ENCODE measurements around the gene WNT1. TPM values are rescaled to one million over a fixed set of nuclear protein-coding genes. Genes with fewer than 3 reads are reported as not detected.

WNT1 gene
- total RNA-seq, 1 donor from 2014 or later: not detected

DNA sequence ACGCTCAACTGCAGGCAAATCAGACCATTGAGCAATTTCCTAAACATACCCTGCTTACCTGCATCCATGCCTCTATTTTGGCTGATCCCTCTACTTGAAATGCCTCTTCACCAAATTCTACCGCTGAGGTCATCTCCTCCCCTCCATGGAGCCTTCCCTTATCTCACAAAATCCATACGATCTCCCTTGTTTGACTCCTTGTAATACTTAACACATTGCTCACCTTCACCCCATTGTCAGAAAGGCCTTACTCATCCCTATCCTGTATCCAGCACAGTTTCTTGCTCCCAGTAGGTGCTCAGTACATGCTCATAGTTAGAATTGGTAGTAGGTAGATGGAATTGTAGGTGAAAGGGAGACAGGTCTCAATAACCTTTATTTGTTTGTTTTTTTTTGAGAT is 15.7 kb downstream of the WNT1 start:
- peak; percentile 73 for DNase-seq (ENCODE audit: low read depth)
- H3K4me3 ChIP-seq (ENCODE audit: low read depth, low read length): no peak overlapping the region
- no peaks in the 10 kb centered on the region for H3K36me3 ChIP-seq (ENCODE audit: control insufficient read depth, insufficient read depth, low read length)
- peaks cover 6% of the 10 kb centered on the region for H3K27me3 ChIP-seq (ENCODE audit: control insufficient read depth, insufficient read depth, low read length)
- peak; percentile 77 for FAIRE-seq
- TF ChIP-seq, protein P1, sequence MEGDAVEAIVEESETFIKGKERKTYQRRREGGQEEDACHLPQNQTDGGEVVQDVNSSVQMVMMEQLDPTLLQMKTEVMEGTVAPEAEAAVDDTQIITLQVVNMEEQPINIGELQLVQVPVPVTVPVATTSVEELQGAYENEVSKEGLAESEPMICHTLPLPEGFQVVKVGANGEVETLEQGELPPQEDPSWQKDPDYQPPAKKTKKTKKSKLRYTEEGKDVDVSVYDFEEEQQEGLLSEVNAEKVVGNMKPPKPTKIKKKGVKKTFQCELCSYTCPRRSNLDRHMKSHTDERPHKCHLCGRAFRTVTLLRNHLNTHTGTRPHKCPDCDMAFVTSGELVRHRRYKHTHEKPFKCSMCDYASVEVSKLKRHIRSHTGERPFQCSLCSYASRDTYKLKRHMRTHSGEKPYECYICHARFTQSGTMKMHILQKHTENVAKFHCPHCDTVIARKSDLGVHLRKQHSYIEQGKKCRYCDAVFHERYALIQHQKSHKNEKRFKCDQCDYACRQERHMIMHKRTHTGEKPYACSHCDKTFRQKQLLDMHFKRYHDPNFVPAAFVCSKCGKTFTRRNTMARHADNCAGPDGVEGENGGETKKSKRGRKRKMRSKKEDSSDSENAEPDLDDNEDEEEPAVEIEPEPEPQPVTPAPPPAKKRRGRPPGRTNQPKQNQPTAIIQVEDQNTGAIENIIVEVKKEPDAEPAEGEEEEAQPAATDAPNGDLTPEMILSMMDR (IDR thresholded peaks at IDR 0.05; ENCODE audit: insufficient read depth, low read length, severe bottlenecking): no peak

DNA sequence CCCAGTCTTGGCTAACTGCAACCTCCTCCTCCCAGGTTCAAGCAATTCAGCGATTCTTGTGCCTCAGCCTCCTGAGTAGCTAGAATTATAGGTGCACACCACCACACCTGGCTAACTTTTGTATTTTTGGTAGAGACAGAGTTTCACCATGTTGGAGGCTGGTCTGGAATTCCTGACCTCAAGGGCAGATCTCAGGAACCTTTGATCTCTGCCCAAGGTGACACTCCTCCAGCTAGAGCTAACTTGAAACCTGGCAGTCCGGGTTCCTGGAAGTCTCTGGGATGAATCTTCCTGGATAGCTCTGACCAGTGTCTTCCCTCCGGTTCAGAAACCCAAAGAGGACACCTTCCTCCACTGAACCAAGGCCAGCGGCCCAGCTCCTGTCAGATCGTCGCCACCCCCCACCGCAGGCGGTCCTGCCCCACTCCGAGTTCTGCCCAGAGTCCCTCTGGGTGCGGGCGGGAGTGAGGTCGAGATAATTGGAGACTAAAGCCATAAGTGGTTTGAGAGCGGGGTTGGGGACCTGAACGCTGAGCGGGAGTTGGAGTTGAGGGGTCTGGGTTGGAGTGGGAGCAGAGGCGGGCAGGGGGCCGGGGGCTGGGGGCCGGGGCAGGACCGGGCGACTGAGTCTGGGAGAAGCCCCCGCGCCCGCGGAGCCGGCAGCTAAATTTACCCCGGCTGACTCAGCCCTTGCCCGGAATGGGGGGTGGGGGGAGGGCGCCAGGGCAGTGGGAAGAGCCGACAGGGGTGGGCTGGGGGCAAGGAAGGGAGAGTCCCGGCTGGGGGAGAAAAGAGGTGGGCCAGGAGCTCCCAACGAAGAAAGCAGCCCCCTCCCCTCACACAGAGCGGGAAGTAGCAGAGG is 16.3 kb downstream of the WNT1 start:
- FAIRE-seq (no peak), DNase-seq (ENCODE audit: low read depth) (no peak)
- TF ChIP-seq, protein P1 (IDR thresholded peaks at IDR 0.05; ENCODE audit: insufficient read depth, low read length, severe bottlenecking): no peak
- peaks cover 6% of the 10 kb centered on the region for H3K27me3 ChIP-seq (ENCODE audit: control insufficient read depth, insufficient read depth, low read length)
- H3K4me3 ChIP-seq (ENCODE audit: low read depth, low read length): no peak overlapping the region
- H3K36me3 ChIP-seq (ENCODE audit: control insufficient read depth, insufficient read depth, low read length): no peaks in the 10 kb centered on the region

DNA sequence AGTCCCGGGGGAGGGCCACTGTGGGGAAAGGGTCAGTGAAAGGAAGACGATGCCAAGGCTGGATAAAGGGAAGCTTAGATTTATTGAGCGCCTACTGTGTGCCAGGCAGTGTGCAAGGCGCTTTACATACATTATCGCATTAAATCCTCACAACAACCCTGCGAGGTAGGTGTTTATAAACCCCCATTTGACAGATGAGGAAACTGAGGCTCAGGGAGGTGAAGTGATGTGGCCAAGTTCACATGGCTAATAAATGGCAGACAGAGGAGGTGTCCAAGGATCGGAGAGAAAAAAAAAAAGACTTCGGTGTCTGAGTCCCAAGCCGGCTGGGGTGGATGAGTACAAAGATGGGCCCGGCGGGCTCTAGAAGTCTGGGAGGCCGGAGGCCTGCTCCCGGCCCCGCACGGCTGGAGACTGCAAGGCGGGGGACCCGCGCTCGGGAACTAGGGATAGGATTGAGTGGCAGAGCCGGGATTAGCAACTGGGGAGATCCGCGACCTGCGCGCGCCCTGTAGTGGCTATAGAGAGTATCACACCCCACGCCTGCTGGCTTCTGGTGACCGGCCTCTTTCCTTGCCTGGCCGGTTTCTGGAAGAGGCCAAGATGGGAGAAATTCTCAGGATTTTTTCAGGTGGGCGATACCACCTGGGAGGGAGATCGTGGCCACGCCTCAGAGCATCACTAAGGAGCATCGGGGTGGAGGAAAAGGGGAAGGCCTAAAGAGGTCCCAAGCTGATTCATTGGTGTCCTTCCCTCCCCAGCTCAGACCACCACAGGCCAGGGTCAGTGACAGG is 17.2 kb downstream of the WNT1 start:
- no peaks in the 10 kb centered on the region for H3K36me3 ChIP-seq (ENCODE audit: control insufficient read depth, insufficient read depth, low read length)
- H3K4me3 ChIP-seq (ENCODE audit: low read depth, low read length): no peak overlapping the region
- peaks cover 6% of the 10 kb centered on the region for H3K27me3 ChIP-seq (ENCODE audit: control insufficient read depth, insufficient read depth, low read length)
- TF ChIP-seq, protein P1 (IDR thresholded peaks at IDR 0.05; ENCODE audit: insufficient read depth, low read length, severe bottlenecking): peak; percentile 85
- FAIRE-seq (no peak), DNase-seq (ENCODE audit: low read depth) (peak; percentile 59)

DNA sequence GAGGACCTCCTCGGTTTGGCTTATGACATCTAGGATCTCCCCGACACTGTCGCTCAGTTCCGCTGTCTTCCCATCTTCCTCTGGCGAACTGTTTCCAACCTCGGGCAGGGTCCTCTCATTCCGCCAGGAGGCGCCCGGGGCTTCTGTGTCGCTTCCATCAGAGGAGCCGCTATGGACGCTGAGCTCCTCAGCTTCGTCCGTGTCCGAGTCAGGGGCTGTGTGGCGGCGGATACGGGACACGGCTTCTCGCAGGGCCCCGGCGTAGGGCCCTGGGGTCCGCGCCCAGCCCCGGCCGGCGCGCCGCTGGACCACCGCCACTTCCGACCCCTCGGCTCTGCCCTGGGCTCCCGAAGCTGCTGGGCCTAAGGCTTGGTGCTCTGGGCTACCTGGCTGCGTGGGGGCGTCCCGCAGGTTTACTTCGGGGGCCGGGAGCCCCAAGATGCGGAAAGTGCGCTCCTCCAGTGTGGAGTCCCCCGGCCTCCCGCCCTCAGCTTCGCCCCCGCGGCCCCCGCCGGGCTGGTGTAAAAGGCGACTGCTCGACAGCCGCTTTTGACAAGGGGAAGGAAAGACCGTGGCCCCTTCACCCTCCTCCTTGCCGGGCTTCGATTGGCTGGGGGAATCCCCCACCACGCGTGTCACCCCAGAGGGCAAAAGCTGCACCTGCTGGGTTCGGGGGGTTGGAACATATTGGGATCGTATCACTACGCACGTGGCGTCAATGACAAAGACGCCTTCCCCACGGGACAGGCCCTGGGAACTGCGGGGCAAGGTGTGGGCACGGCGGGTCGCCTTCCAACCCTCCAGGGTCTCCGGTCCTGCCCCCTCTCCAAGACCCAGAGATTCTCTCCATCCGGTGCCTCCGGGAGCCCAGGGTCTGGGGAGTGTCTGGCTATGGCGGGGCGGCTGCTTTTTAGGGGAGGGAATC is 18.9 kb downstream of the WNT1 start:
- H3K4me3 ChIP-seq (ENCODE audit: low read depth, low read length): peak overlapping the region; percentile 23
- DNase-seq (ENCODE audit: low read depth): peak; percentile 53
- TF ChIP-seq, protein P1 (IDR thresholded peaks at IDR 0.05; ENCODE audit: insufficient read depth, low read length, severe bottlenecking): peak; percentile 86
- peaks cover 5% of the 10 kb centered on the region for H3K27me3 ChIP-seq (ENCODE audit: control insufficient read depth, insufficient read depth, low read length)
- no peak for FAIRE-seq
- H3K36me3 ChIP-seq (ENCODE audit: control insufficient read depth, insufficient read depth, low read length): peaks cover 2% of the 10 kb centered on the region

DNA sequence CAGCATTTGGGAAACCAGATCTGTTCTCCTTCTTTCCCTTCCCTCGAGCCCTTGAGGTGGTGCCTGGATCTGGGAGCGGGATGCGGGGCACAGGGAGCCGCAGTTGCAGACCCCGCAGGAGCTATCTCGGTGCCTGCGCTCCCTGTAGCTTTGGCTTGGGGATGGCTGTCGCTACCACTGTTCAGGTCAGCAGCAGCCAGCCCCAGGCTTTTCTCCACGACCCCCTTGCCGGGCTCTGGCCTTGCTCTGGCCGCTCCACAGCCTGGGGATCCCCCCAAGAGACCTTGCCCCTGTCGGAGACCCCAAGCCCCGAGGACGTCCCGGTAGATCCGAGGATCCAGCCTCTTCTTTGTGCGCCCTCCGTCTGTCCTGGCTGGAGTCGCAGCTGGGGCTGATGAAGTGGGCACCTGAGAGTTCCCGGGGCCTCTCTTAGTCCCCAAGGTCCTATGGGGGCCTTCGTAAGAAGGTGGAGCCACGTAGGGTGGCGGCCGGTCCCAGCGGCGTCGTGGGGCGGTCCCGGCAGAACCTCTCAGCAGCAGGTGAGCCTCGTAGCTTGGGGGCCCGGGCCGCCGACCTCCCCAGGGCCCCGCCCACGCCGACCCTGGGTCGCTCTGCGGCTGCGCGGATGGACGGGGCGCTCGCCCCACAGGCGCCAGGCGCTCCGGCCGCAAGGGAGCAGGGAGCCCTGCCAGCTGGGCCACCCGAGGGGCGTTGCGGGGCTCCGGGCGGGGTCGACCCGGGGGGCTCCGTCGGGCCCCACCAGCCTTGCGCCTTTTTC is 19.8 kb downstream of the WNT1 start:
- TF ChIP-seq, protein P1 (IDR thresholded peaks at IDR 0.05; ENCODE audit: insufficient read depth, low read length, severe bottlenecking): no peak
- Histone ChIP-seq H3K4me3 (ENCODE audit: low read depth, low read length) (peak overlapping the region; percentile 37), H3K27me3 (ENCODE audit: control insufficient read depth, insufficient read depth, low read length) (peaks cover 5% of the 10 kb centered on the region), H3K36me3 (ENCODE audit: control insufficient read depth, insufficient read depth, low read length) (peaks cover 5% of the 10 kb centered on the region)
- FAIRE-seq (no peak), DNase-seq (ENCODE audit: low read depth) (no peak)

Data from bronchial epithelial cell (primary cell).